ENCODE measurements around the gene MB21D2.

The MB21D2 gene

DNA sequence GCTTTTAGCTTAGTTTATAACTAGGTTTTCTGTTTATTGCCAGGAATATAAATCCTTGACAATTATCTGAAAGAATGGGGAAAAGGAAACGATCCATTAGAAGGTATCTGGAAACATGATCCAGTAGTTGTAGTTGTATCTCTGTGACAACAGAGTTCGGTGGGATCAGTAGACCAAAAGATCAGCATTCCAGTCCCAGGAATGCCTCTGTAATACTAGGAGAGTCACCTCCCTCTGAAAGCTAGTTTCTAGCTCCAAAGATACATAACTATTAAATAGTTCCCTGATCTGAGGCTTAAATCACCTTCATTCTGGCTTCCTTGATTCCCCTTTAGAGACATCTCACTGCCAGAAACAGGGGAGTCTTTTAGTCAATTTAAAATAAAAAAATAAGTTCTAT lies 34.1 kb downstream of the MB21D2 start:
- H4K12ac ChIP-seq (ENCODE audit: low read depth, low read length), result no peak overlapping the region
- H3K9me3 ChIP-seq (ENCODE audit: insufficient read depth, low read depth, low read length), result no peaks in the 10 kb centered on the region
- no peaks in the 10 kb centered on the region for H3K27me3 ChIP-seq (ENCODE audit: insufficient read depth, low read length)
- no peak overlapping the region for H3K4me2 ChIP-seq (ENCODE audit: low read length)
- H3K27ac ChIP-seq (ENCODE audit: low read depth, low read length), result peak overlapping the region; percentile 42
- no peak overlapping the region for H3K14ac ChIP-seq (ENCODE audit: low read length)
- H2AK5ac ChIP-seq (ENCODE audit: low read length), result no peak overlapping the region
- WGBS (ENCODE audit: extremely low coverage, insufficient coverage, insufficient read length), result no CpG with 5 or more reads among the region's 2 CpGs
- no peak overlapping the region for H3K9ac ChIP-seq (ENCODE audit: low read length)
- H3K36me3 ChIP-seq (ENCODE audit: control insufficient read depth in 1 of 2, insufficient read depth in 2 of 2, low read length in 2 of 2), result no peaks in the 10 kb centered on the region
- H3K18ac ChIP-seq (ENCODE audit: low read length), result no peak overlapping the region
- H4K8ac ChIP-seq (ENCODE audit: low read depth, low read length), result no peak overlapping the region
- peaks cover 27% of the 10 kb centered on the region for H3K79me1 ChIP-seq (ENCODE audit: low read length)
- no peak overlapping the region for H3K4ac ChIP-seq (ENCODE audit: low read depth, low read length)
- H3K23ac ChIP-seq (ENCODE audit: low read length), result no peak overlapping the region
- no peak overlapping the region for H3K4me3 ChIP-seq (ENCODE audit: low read depth, low read length)
- H2BK120ac ChIP-seq (ENCODE audit: insufficient read depth, low read length, poor library complexity), result no peak overlapping the region
- H4K91ac ChIP-seq (ENCODE audit: low read depth, low read length), result no peak overlapping the region
- H2AFZ ChIP-seq (ENCODE audit: insufficient read depth, low read length, poor library complexity), result no peak overlapping the region
- H2BK12ac ChIP-seq (ENCODE audit: low read length), result no peak overlapping the region
- H2BK5ac ChIP-seq (ENCODE audit: low read depth, low read length, poor library complexity), result no peak overlapping the region
- DNase-seq, result peak in 1 of 2 donors; percentile 47
- peaks cover 18 to 24% of the 10 kb centered on the region in 2 experiments for H3K4me1 ChIP-seq (ENCODE audit: control insufficient read depth in 1 of 2, insufficient read depth in 2 of 2, low read length in 2 of 2)
- H3K79me2 ChIP-seq (ENCODE audit: control insufficient read depth, insufficient read depth, low read length, poor library complexity), result peaks cover 9% of the 10 kb centered on the region

DNA sequence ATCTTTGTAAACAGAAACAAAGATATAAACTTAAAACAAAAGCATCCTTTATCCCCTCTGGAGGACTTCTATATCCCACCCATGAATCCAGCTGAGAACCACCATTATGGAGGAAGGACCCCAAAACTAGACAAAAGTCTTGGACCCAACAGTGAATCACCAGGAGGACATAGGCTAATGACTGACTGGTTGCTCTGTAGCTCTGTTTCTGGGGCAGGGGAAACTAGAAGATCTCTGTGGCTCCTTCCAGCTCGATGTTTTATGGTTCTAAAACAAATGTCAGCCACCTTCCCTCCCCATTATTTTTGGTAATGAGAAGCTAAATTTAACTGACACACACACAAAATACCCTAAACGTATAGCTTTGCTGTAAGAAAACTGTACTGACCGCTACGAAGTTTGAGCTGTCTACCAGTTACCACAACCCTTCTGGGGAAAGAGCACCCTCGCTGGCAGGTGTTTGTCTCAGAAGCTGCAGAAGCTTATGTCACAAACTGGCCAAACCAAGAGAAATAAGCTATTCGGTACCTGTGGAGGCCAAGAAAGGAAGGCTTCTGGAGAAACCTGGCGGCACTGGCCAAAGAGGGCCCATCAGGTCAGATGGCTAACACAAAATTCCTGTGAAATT lies 36.4 kb downstream of the MB21D2 start:
- H3K36me3 ChIP-seq (ENCODE audit: control insufficient read depth in 1 of 2, insufficient read depth in 2 of 2, low read length in 2 of 2), result no peaks in the 10 kb centered on the region
- no peaks in the 10 kb centered on the region for H3K27me3 ChIP-seq (ENCODE audit: insufficient read depth, low read length)
- no peak overlapping the region for H2AFZ ChIP-seq (ENCODE audit: insufficient read depth, low read length, poor library complexity)
- no peak overlapping the region for H4K12ac ChIP-seq (ENCODE audit: low read depth, low read length)
- H3K79me1 ChIP-seq (ENCODE audit: low read length), result peaks cover 27% of the 10 kb centered on the region
- H2BK5ac ChIP-seq (ENCODE audit: low read depth, low read length, poor library complexity), result no peak overlapping the region
- H4K8ac ChIP-seq (ENCODE audit: low read depth, low read length), result no peak overlapping the region
- H3K9ac ChIP-seq (ENCODE audit: low read length), result no peak overlapping the region
- H3K18ac ChIP-seq (ENCODE audit: low read length), result no peak overlapping the region
- H4K91ac ChIP-seq (ENCODE audit: low read depth, low read length), result peak overlapping the region; percentile 64
- H3K9me3 ChIP-seq (ENCODE audit: insufficient read depth, low read depth, low read length), result no peaks in the 10 kb centered on the region
- peaks cover 21 to 28% of the 10 kb centered on the region in 2 experiments for H3K4me1 ChIP-seq (ENCODE audit: control insufficient read depth in 1 of 2, insufficient read depth in 2 of 2, low read length in 2 of 2)
- H3K23ac ChIP-seq (ENCODE audit: low read length), result no peak overlapping the region
- peak overlapping the region; percentile 48 for H3K4ac ChIP-seq (ENCODE audit: low read depth, low read length)
- peak overlapping the region; percentile 40 for H3K14ac ChIP-seq (ENCODE audit: low read length)
- no peak overlapping the region for H3K4me3 ChIP-seq (ENCODE audit: low read depth, low read length)
- H2BK120ac ChIP-seq (ENCODE audit: insufficient read depth, low read length, poor library complexity), result peak overlapping the region; percentile 38
- no CpG with 5 or more reads among the region's 7 CpGs for WGBS (ENCODE audit: extremely low coverage, insufficient coverage, insufficient read length)
- H2BK12ac ChIP-seq (ENCODE audit: low read length), result peak overlapping the region; percentile 79
- no peak overlapping the region for H3K27ac ChIP-seq (ENCODE audit: low read depth, low read length)
- H3K4me2 ChIP-seq (ENCODE audit: low read length), result no peak overlapping the region
- no peak for DNase-seq
- peaks cover 4% of the 10 kb centered on the region for H3K79me2 ChIP-seq (ENCODE audit: control insufficient read depth, insufficient read depth, low read length, poor library complexity)
- peak overlapping the region; percentile 73 for H2AK5ac ChIP-seq (ENCODE audit: low read length)

DNA sequence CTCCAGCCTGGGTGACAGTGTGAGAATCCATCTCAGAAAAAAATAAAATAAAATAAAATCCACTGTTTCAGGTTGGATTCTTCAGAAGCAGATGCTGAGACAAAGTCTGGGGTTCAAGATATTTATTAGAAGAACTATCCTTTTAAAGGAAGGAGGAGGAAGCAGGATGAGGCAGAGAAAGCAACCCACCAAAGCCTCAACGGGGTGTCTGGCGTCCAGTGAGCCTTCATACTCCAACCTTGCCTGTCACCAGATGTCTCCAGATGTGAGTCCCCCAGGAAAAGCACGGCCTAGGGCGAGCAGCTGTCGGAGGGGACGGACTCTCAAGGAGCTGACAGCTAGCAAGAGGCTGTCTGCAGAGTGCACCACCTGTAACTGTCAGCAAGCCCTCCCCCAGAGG lies 37.3 kb downstream of the MB21D2 start:
- H4K91ac ChIP-seq (ENCODE audit: low read depth, low read length), result no peak overlapping the region

DNA sequence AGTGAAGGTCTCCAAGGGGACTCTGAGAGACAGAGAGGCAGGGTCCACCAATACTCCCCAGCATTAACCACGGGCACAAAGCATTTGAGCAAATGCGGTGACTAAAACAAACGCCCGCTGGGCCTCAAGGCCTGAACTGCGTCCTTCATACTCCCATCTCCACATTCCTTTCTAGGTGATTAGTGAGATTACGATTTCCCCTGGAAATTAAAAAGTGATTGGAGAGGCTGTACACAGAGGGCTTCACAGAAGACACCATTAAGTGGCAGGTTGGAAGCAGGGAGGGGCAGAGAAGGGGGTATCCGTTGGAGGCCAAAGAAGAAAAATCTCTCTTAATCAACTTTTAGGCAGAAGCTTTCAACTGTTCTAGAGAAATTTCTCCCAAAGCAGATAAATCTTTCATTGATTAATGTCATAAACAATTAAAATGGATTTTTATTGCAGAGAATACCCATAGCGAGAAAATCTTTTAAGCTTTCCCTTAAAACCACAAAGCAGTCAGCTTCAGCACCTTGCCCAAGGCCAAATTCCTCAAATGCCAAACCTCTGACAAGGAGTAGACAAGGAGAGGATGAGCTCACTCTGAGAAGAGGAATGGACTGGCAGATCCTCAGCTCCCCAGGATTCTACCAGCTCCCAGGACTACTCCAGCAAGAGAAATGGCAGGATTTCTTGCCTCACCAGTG lies 38.2 kb downstream of the MB21D2 start:
- Histone ChIP-seq H2BK120ac (ENCODE audit: insufficient read depth, low read length, poor library complexity) (peak overlapping the region; percentile 80), H3K18ac (ENCODE audit: low read length) (peak overlapping the region; percentile 76), H3K79me2 (ENCODE audit: control insufficient read depth, insufficient read depth, low read length, poor library complexity) (peaks cover 2% of the 10 kb centered on the region), H3K23ac (ENCODE audit: low read length) (no peak overlapping the region), H2AK5ac (ENCODE audit: low read length) (no peak overlapping the region), H3K4me2 (ENCODE audit: low read length) (peak overlapping the region; percentile 55), H3K27me3 (ENCODE audit: insufficient read depth, low read length) (no peaks in the 10 kb centered on the region), H2AFZ (ENCODE audit: insufficient read depth, low read length, poor library complexity) (no peak overlapping the region), H4K8ac (ENCODE audit: low read depth, low read length) (peak overlapping the region; percentile 61), H3K79me1 (ENCODE audit: low read length) (peaks cover 23% of the 10 kb centered on the region), H2BK5ac (ENCODE audit: low read depth, low read length, poor library complexity) (peak overlapping the region; percentile 90), H3K27ac (ENCODE audit: low read depth, low read length) (peak overlapping the region; percentile 99), H3K9ac (ENCODE audit: low read length) (peak overlapping the region; percentile 71), H3K4me1 (ENCODE audit: control insufficient read depth in 1 of 2, insufficient read depth in 2 of 2, low read length in 2 of 2) (peaks cover 22 to 28% of the 10 kb centered on the region in 2 experiments), H3K4me3 (ENCODE audit: low read depth, low read length) (no peak overlapping the region), H4K12ac (ENCODE audit: low read depth, low read length) (no peak overlapping the region), H2BK12ac (ENCODE audit: low read length) (peak overlapping the region; percentile 53), H3K9me3 (ENCODE audit: insufficient read depth, low read depth, low read length) (no peaks in the 10 kb centered on the region), H3K4ac (ENCODE audit: low read depth, low read length) (peak overlapping the region; percentile 53), H3K36me3 (ENCODE audit: control insufficient read depth in 1 of 2, insufficient read depth in 2 of 2, low read length in 2 of 2) (no peaks in the 10 kb centered on the region), H4K91ac (ENCODE audit: low read depth, low read length) (peak overlapping the region; percentile 87), H3K14ac (ENCODE audit: low read length) (peak overlapping the region; percentile 94)
- no CpG with 5 or more reads among the region's 8 CpGs for WGBS (ENCODE audit: extremely low coverage, insufficient coverage, insufficient read length)
- DNase-seq, result peak; percentile 95 to 99

More for the DNA sequence above, 37.3 kb downstream of the MB21D2 start:
- Histone ChIP-seq H3K23ac (ENCODE audit: low read length) (no peak overlapping the region), H2BK5ac (ENCODE audit: low read depth, low read length, poor library complexity) (no peak overlapping the region), H2BK120ac (ENCODE audit: insufficient read depth, low read length, poor library complexity) (no peak overlapping the region), H3K79me2 (ENCODE audit: control insufficient read depth, insufficient read depth, low read length, poor library complexity) (peaks cover 2% of the 10 kb centered on the region), H3K4me3 (ENCODE audit: low read depth, low read length) (no peak overlapping the region), H3K4ac (ENCODE audit: low read depth, low read length) (no peak overlapping the region), H3K79me1 (ENCODE audit: low read length) (peaks cover 24% of the 10 kb centered on the region), H3K9me3 (ENCODE audit: insufficient read depth, low read depth, low read length) (no peaks in the 10 kb centered on the region), H4K12ac (ENCODE audit: low read depth, low read length) (no peak overlapping the region), H3K27me3 (ENCODE audit: insufficient read depth, low read length) (no peaks in the 10 kb centered on the region), H2BK12ac (ENCODE audit: low read length) (no peak overlapping the region), H2AK5ac (ENCODE audit: low read length) (no peak overlapping the region), H3K4me1 (ENCODE audit: control insufficient read depth in 1 of 2, insufficient read depth in 2 of 2, low read length in 2 of 2) (peaks cover 23 to 28% of the 10 kb centered on the region in 2 experiments), H2AFZ (ENCODE audit: insufficient read depth, low read length, poor library complexity) (no peak overlapping the region), H3K14ac (ENCODE audit: low read length) (no peak overlapping the region), H3K18ac (ENCODE audit: low read length) (no peak overlapping the region), H3K36me3 (ENCODE audit: control insufficient read depth in 1 of 2, insufficient read depth in 2 of 2, low read length in 2 of 2) (no peaks in the 10 kb centered on the region), H3K9ac (ENCODE audit: low read length) (no peak overlapping the region), H4K8ac (ENCODE audit: low read depth, low read length) (no peak overlapping the region), H3K4me2 (ENCODE audit: low read length) (no peak overlapping the region), H3K27ac (ENCODE audit: low read depth, low read length) (no peak overlapping the region)
- WGBS (ENCODE audit: extremely low coverage, insufficient coverage, insufficient read length), result no CpG with 5 or more reads among the region's 6 CpGs
- no peak for DNase-seq
